GM06990 (cell line): ENCODE results near the gene AIMP1.

Experiments used
- DNase-seq: peaks from one replicate; pipeline ENCODE4 v3.0.0-alpha.2; 2011; ENCODE audit not compliant: insufficient read length; ENCODE audit errors: extremely low read depth
- H3K27me3 ChIP-seq: replicated peaks from 2 replicates; pipeline ENCODE4 v1.6.0; 2011; ENCODE audit warnings: low read length; ENCODE audit not compliant: control insufficient read depth, insufficient read depth
- H3K36me3 ChIP-seq: 2 replicates; pipeline ENCODE4 v1.5.1; 2011; ENCODE audit warnings: low read length; ENCODE audit not compliant: control insufficient read depth, insufficient read depth
- H3K4me3 ChIP-seq: replicated peaks from 2 replicates; pipeline ENCODE4 v1.5.1; 2011; ENCODE audit warnings: low read depth, mild to moderate bottlenecking, control low read depth, low read length
- CTCF ChIP-seq: IDR thresholded peaks from 2 replicates; pipeline ENCODE4 v1.5.1; 2011; ENCODE audit warnings: low read length, control low read depth, mild to moderate bottlenecking, inconsistent platforms; ENCODE audit not compliant: insufficient read depth, poor library complexity, severe bottlenecking

The AIMP1 gene

DNA sequence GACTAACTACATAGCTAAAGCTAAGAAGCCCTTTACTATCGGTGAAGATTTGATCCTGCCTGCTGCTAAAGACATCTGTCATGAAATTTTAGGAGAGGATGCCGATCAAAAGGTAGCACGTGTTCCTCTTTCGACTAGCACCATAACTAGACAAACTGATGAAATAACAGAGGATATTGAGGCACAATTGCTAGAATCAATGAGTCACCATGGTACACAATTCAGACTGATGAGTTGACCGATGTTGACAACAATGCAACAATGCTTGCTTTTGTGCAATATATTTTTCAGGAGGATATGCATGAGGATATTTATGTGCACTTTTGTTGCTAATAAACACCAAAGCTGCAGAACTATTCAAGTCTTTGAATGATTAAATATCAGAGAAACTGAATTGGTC, 24.7 kb upstream of the AIMP1 start:
- no peak overlapping the region for H3K4me3 ChIP-seq
- TF ChIP-seq CTCF = no peak
- peaks cover 4% of the 10 kb centered on the region for H3K36me3 ChIP-seq
- no peaks in the 10 kb centered on the region for H3K27me3 ChIP-seq
- no peak for DNase-seq

DNA sequence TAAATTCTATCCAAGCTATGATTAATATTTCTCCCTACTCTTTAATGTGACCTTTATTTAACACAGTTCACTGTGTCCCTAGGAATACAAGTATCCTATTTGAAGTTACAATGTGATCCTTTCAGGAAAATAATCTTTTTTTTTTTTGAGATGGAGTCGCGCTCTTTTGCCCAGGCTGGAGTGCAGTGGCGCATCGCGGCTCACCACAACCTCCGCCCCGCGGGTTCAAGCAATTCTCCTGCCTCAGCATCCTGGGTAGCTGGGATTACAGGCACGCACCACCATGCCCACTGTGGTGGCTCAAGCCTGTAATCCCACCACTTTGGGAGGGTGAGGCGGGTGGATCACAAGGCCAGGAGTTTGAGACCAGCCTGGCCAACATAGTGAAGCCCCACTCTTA, 22.3 kb upstream of the AIMP1 start:
- peaks cover 3% of the 10 kb centered on the region for H3K36me3 ChIP-seq
- H3K4me3 ChIP-seq = no peak overlapping the region
- TF ChIP-seq CTCF = no peak
- no peak for DNase-seq
- H3K27me3 ChIP-seq = no peaks in the 10 kb centered on the region

DNA sequence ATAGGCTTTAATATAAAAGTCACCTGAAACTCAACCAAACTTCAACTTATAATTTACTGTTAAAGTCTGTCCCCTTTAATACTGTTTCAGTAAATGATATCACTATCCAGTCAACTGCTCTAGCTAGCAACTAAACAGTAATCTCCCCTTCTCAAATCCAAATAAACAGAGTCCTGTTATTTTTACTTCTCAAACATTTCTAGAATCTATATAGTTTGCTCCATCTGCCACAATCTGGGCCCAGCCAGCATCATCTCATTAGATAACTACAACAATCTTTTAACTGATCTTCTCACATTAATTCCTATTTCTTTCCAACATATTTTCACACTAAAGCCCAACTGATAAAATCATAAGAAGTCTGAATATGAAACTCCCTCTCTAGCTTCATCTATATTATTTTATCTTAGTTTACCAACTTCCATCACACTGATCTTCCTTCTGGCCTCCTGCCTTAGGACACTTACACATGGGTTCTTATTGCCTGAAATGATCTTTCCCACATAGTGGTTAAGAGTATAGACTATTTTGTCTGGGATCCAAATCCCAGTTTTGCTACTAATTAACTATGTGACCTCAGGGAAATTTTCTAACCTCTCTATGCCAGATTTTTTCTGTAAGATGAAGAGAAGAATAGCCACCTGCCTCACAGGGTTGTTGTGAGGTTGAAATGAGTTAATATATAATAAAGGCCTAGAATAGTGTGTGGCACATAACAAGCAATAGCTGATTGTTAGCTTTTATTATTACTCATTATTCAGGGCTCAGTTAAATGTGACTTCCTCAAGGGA, 18.9 kb upstream of the AIMP1 start:
- no peak for DNase-seq
- Histone ChIP-seq H3K27me3 (no peaks in the 10 kb centered on the region), H3K36me3 (peaks cover 1% of the 10 kb centered on the region), H3K4me3 (no peak overlapping the region)
- TF ChIP-seq CTCF = no peak

DNA sequence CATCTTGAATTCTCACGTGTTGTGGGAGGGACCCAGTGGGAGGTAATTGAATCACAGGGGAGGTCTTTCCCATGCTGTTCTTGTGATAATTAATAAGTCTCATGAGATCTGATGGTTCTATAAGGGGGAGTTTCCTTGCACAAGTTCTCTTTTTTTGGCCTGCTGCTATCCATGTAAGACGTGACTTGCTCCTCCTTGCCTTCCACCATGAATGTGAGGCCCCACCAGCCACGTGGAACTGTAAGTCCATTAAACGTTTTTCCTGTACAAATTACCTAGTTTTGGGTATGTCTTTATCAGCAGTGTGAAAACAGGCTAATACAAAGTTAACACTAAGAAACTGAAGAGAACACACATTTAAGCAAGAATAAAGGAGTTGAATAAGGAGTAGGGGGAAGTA, 16.4 kb upstream of the AIMP1 start:
- TF ChIP-seq CTCF = no peak
- DNase-seq = no peak
- no peaks in the 10 kb centered on the region for H3K27me3 ChIP-seq

GRCh38 chr4:106301393-106302061, 14.8 kb upstream of the AIMP1 start:
- Histone ChIP-seq H3K27me3 (no peaks in the 10 kb centered on the region), H3K4me3 (no peak overlapping the region), H3K36me3 (no peaks in the 10 kb centered on the region; the same call in none of the 2 replicates)
- no peak for DNase-seq
- no peak for TF ChIP-seq CTCF

More for the DNA sequence above, 16.4 kb upstream of the AIMP1 start:
- no peak overlapping the region for H3K4me3 ChIP-seq
- H3K36me3 ChIP-seq = no peaks in the 10 kb centered on the region; the same call in none of the 2 replicates
